ENCODE measurements around the gene SYCP3.
A peak's percentile ranks its signal among the peaks of the same experiment; 100 is the strongest.

Gene SYCP3

GRCh38 chr12:101761781-101762180 is 22.5 kb upstream of the SYCP3 start:
- TF ChIP-seq, protein P1, sequence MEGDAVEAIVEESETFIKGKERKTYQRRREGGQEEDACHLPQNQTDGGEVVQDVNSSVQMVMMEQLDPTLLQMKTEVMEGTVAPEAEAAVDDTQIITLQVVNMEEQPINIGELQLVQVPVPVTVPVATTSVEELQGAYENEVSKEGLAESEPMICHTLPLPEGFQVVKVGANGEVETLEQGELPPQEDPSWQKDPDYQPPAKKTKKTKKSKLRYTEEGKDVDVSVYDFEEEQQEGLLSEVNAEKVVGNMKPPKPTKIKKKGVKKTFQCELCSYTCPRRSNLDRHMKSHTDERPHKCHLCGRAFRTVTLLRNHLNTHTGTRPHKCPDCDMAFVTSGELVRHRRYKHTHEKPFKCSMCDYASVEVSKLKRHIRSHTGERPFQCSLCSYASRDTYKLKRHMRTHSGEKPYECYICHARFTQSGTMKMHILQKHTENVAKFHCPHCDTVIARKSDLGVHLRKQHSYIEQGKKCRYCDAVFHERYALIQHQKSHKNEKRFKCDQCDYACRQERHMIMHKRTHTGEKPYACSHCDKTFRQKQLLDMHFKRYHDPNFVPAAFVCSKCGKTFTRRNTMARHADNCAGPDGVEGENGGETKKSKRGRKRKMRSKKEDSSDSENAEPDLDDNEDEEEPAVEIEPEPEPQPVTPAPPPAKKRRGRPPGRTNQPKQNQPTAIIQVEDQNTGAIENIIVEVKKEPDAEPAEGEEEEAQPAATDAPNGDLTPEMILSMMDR (conservative IDR thresholded peaks at IDR 0.05; ENCODE audit: low read length): no peak
- H3K4me3 ChIP-seq (ENCODE audit: low read length): no peak overlapping the region
- no peak for DNase-seq (ENCODE audit: low read depth)

GRCh38 chr12:101761350-101761749 is 22.1 kb upstream of the SYCP3 start:
- TF ChIP-seq, protein P1 (conservative IDR thresholded peaks at IDR 0.05; ENCODE audit: low read length): no peak
- DNase-seq (ENCODE audit: low read depth): no peak
- no peak overlapping the region for H3K4me3 ChIP-seq (ENCODE audit: low read length)

DNA sequence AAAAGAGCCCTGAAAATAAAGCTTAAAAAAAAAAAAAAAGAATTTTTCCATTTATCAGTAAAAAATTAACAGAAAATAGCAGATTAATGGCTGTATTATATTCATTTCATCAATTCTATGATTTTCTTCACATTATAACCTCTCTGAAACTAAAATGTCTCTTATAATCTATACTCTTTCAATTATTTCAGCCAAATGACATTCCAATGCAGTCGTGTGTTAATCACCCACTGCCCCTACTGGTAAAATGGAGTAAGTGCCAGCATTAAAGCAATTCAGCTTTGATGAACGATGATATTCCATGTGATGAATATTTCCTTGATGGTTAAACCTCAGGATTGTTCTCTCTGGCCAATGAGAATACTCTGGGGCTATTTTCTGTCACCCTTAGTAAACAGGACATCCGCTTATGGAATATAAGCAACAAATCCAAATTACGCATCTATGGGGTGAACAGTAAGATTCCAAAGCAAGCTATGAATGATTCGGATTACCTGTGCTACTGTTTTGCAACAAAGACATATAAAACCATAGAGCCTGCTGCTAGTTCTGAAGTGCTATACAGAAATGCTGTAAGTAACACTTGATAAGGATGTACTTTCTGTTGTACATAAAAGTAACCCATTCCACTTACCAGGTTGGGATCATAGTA is 20.3 kb upstream of the SYCP3 start:
- TF ChIP-seq, protein P1 (conservative IDR thresholded peaks at IDR 0.05; ENCODE audit: low read length): peak; percentile 82
- DNase-seq (ENCODE audit: low read depth): peak; percentile 34
- no peak overlapping the region for H3K4me3 ChIP-seq (ENCODE audit: low read length)

- TF ChIP-seq, protein P1 (conservative IDR thresholded peaks at IDR 0.05; ENCODE audit: low read length): no peak
- H3K4me3 ChIP-seq (ENCODE audit: low read length): no peak overlapping the region
- no peak for DNase-seq (ENCODE audit: low read depth)
These were observed 10.9 kb upstream of the SYCP3 start for GRCh38 chr12:101750152-101750551.

- DNase-seq (ENCODE audit: low read depth): no peak
- no peak overlapping the region for H3K4me3 ChIP-seq (ENCODE audit: low read length)
- TF ChIP-seq, protein P1 (conservative IDR thresholded peaks at IDR 0.05; ENCODE audit: low read length): no peak
These were observed 10.4 kb upstream of the SYCP3 start for GRCh38 chr12:101749657-101750056.

GRCh38 chr12:101748907-101749306 is 9.6 kb upstream of the SYCP3 start:
- H3K4me3 ChIP-seq (ENCODE audit: low read length): no peak overlapping the region
- TF ChIP-seq, protein P1 (conservative IDR thresholded peaks at IDR 0.05; ENCODE audit: low read length): no peak

GRCh38 chr12:101747697-101748096 is 8.4 kb upstream of the SYCP3 start:
- TF ChIP-seq, protein P1 (conservative IDR thresholded peaks at IDR 0.05; ENCODE audit: low read length): no peak
- H3K4me3 ChIP-seq (ENCODE audit: low read length): no peak overlapping the region
- DNase-seq (ENCODE audit: low read depth): no peak

More at GRCh38 chr12:101748907-101749306, 9.6 kb upstream of the SYCP3 start:
- DNase-seq (ENCODE audit: low read depth): no peak

Data from AG10803 (cell line).